Osteoblast (primary cell): Measurements from ENCODE around the gene CMPK2. TPM values are rescaled to one million over a fixed set of nuclear protein-coding genes. Genes with fewer than 3 reads are reported as not detected.

Source experiments
- DNase-seq: peaks from one replicate; pipeline ENCODE4 v3.0.0; 2011; ENCODE audit warnings: low spot score, mixed read lengths; ENCODE audit not compliant: insufficient read length; ENCODE audit errors: missing footprints
- H2AFZ ChIP-seq: 2 replicates; pipeline ENCODE4 v1.6.0; 2011; ENCODE audit warnings: mild to moderate bottlenecking, low read length
- H3K27ac ChIP-seq: 2 replicates; pipeline ENCODE4 v1.5.1; 2011; ENCODE audit warnings: mild to moderate bottlenecking, low read depth, low read length, moderate library complexity
- H3K27me3 ChIP-seq: 2 replicates; pipeline ENCODE4 v1.6.0; 2012; ENCODE audit warnings: mild to moderate bottlenecking, control low read depth, inconsistent platforms, low read length, moderate library complexity; ENCODE audit not compliant: insufficient read depth
- H3K36me3 ChIP-seq: 2 replicates; pipeline ENCODE4 v1.5.1; 2011; ENCODE audit warnings: mild to moderate bottlenecking, low read length, control low read depth, moderate library complexity; ENCODE audit not compliant: insufficient read depth
- H3K4me1 ChIP-seq: 2 replicates; pipeline ENCODE4 v1.5.1; 2011; ENCODE audit warnings: mild to moderate bottlenecking, low read length, control low read depth, moderate library complexity; ENCODE audit not compliant: insufficient read depth
- H3K4me2 ChIP-seq: 2 replicates; pipeline ENCODE4 v1.6.0; 2011; ENCODE audit warnings: mild to moderate bottlenecking, low read length; ENCODE audit not compliant: insufficient read depth
- H3K4me3 ChIP-seq: fragments of 200-600 bp; sonication (generic); 3 replicates; pipeline ENCODE4 v1.5.1; 2012; ENCODE audit warnings: mild to moderate bottlenecking, low read length, inconsistent platforms; ENCODE audit not compliant: insufficient read depth
- H3K79me2 ChIP-seq: 2 replicates; pipeline ENCODE4 v1.6.0; 2012; ENCODE audit warnings: mild to moderate bottlenecking, low read length, control low read depth, inconsistent platforms; ENCODE audit not compliant: insufficient read depth
- H3K9me3 ChIP-seq: 2 replicates; pipeline ENCODE4 v1.5.1; 2011; ENCODE audit warnings: low read depth, low read length, control low read depth
- H4K20me1 ChIP-seq: 2 replicates; pipeline ENCODE4 v1.6.0; 2012; ENCODE audit warnings: mild to moderate bottlenecking, low read length, control low read depth; ENCODE audit not compliant: insufficient read depth
- total RNA-seq: library from RNA; depleted of rRNA; stranded (reverse); fragments of >200 nt; gene quantifications from 2 replicates; pipeline ENCODE4 v1.2.3, GENCODE V29; 2012
- TF ChIP-seq, protein P1 (sequence below): IDR thresholded peaks from 2 replicates; pipeline ENCODE4 v1.5.1; 2011; ENCODE audit warnings: mild to moderate bottlenecking, low read depth, low read length, moderate library complexity; ENCODE audit errors: extremely low read depth

CMPK2 gene
- total RNA-seq, 1 donor: 2.2 TPM

DNA sequence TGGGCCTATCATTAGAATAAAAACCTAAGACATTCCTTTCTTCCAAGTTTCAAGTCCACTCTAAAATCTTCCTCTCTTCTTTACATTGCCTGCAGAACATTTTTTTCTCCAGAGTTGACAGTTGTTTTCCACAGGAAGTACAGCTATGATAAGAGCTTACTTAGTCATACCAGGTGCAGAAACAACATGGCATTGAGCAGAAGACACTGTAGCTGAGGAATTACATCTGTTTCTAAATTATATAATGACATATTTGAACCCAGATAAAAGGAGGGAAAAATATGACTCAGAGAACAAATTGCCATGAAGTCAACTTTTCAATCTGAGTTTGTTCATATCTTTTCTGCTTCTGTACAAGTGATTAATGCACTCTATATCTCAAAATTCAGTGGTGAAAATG is 30.2 kb downstream of the CMPK2 start:
- no peak for DNase-seq

DNA sequence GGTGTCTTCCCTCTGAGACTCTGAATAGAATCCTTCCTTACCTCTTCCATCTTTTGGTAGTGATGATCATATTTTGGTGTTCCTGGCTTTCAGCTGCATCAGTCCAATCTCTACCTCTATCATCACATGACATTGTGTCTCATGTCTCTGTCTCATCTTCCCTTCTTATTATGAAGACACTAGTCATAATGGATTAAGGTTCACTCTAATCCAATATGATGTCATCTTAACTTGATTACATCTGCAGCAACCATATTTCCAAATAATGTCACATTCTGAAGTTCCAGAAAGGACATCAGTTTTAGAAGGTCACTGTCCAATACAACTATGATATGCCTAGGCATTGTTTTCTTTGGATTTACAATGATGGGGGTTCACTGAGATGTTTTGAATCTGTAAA is 31.5 kb downstream of the CMPK2 start:
- H3K4me1 ChIP-seq: no peaks in the 10 kb centered on the region
- no peaks in the 10 kb centered on the region for H3K36me3 ChIP-seq
- TF ChIP-seq, protein P1, sequence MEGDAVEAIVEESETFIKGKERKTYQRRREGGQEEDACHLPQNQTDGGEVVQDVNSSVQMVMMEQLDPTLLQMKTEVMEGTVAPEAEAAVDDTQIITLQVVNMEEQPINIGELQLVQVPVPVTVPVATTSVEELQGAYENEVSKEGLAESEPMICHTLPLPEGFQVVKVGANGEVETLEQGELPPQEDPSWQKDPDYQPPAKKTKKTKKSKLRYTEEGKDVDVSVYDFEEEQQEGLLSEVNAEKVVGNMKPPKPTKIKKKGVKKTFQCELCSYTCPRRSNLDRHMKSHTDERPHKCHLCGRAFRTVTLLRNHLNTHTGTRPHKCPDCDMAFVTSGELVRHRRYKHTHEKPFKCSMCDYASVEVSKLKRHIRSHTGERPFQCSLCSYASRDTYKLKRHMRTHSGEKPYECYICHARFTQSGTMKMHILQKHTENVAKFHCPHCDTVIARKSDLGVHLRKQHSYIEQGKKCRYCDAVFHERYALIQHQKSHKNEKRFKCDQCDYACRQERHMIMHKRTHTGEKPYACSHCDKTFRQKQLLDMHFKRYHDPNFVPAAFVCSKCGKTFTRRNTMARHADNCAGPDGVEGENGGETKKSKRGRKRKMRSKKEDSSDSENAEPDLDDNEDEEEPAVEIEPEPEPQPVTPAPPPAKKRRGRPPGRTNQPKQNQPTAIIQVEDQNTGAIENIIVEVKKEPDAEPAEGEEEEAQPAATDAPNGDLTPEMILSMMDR: no peak
- no peaks in the 10 kb centered on the region for H3K79me2 ChIP-seq
- no peak overlapping the region for H3K4me3 ChIP-seq
- no peak overlapping the region for H3K27ac ChIP-seq
- no peaks in the 10 kb centered on the region for H4K20me1 ChIP-seq
- H3K27me3 ChIP-seq: no peaks in the 10 kb centered on the region
- H3K4me2 ChIP-seq: no peak overlapping the region
- H3K9me3 ChIP-seq: no peaks in the 10 kb centered on the region
- H2AFZ ChIP-seq: no peak overlapping the region
- no peak for DNase-seq

More for the DNA sequence above, 30.2 kb downstream of the CMPK2 start:
- Histone ChIP-seq H4K20me1 (no peaks in the 10 kb centered on the region), H3K27me3 (no peaks in the 10 kb centered on the region), H3K4me3 (no peak overlapping the region), H3K4me1 (no peaks in the 10 kb centered on the region), H3K79me2 (no peaks in the 10 kb centered on the region), H3K9me3 (no peaks in the 10 kb centered on the region), H3K36me3 (no peaks in the 10 kb centered on the region), H3K27ac (no peak overlapping the region), H2AFZ (no peak overlapping the region), H3K4me2 (no peak overlapping the region)
- TF ChIP-seq, protein P1: no peak

DNA sequence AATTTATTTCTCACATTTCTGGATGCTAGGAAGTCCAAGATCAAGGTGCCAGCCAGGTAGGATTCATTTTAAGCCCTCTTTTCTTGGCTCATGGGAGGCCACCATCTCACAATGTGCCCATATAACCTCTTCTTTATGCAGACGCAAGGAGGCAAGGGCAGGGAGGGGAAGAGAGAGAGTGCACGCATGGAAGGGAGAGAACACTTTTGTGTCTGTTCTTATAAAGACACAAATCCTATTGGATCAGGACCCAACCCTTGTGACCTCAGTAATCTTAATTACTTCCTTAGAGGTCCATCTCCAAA is 32.5 kb downstream of the CMPK2 start:
- no peak overlapping the region for H3K4me2 ChIP-seq
- H3K79me2 ChIP-seq: no peaks in the 10 kb centered on the region
- no peak overlapping the region for H3K4me3 ChIP-seq
- no peaks in the 10 kb centered on the region for H3K27me3 ChIP-seq
- no peaks in the 10 kb centered on the region for H3K9me3 ChIP-seq
- H3K27ac ChIP-seq: no peak overlapping the region
- DNase-seq: no peak
- H3K4me1 ChIP-seq: no peaks in the 10 kb centered on the region
- no peaks in the 10 kb centered on the region for H4K20me1 ChIP-seq
- TF ChIP-seq, protein P1: no peak
- H3K36me3 ChIP-seq: no peaks in the 10 kb centered on the region
- no peak overlapping the region for H2AFZ ChIP-seq

DNA sequence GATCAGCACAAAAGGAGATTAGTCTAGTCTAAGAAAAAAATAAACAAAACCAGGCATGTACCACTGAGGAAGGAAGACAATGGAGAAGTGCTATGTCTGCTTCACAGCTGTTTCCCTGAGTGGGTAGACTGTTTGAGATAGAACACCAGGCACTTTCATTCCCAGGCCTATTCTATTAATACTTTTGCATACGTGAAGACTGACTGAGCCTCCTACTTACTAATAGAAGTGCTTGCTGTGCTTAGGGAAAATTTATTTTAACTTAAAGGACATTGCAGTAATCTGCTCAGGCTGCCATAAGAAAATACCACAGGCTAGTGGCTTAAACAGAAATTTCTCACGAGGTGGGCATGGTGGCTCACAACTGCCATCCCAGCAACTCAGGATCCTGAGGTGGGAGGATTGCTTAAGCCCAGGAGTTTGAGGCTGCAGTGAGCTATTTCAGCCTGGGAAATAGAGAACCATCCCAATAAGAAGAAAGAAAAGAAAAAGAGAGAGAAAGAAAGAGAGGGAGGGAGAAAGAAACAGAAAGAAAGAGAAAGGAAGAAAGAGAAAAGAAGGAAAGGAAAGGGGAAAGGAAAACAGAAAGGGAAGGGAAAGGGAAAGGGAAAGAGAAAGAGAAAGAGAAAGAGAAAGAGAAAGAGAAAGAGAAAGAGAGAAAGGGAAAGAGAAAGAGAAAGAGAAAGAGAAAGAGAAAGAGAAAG is 33.0 kb downstream of the CMPK2 start:
- no peaks in the 10 kb centered on the region for H3K9me3 ChIP-seq
- TF ChIP-seq, protein P1: no peak
- no peaks in the 10 kb centered on the region for H3K79me2 ChIP-seq

More for the DNA sequence above, 33.0 kb downstream of the CMPK2 start:
- Histone ChIP-seq H4K20me1 (no peaks in the 10 kb centered on the region), H3K4me2 (no peak overlapping the region), H3K27ac (no peak overlapping the region), H3K27me3 (no peaks in the 10 kb centered on the region), H3K36me3 (no peaks in the 10 kb centered on the region), H3K4me3 (no peak overlapping the region), H3K4me1 (no peaks in the 10 kb centered on the region), H2AFZ (no peak overlapping the region)
- DNase-seq: no peak
